HepG2 (cell line): ENCODE data around the gene SYCE3.

Source experiments
- EP300 ChIP-seq, 3 experiments: sonication (generic) in 1 of 3; formaldehyde crosslinking in 1 of 3; IDR thresholded peaks; 2 replicates each; pipeline versions ENCODE4 v1.5.1 to v1.6.1; 2011 to 2020; ENCODE audit warnings: low read depth in 2 of 3, low read length in 2 of 3, borderline replicate concordance in 1 of 3, improper control_type of control experiment in 1 of 3, mild to moderate bottlenecking in 1 of 3, missing genetic modification reagents in 1 of 3, moderate library complexity in 1 of 3
- KMT2B ChIP-seq: IDR thresholded peaks from 2 replicates; pipeline ENCODE4 v1.6.1; 2016; ENCODE audit warnings: missing genetic modification reagents, missing compliant biosample characterization
- POLR2A ChIP-seq, 2 experiments: IDR thresholded peaks; 2 replicates each; pipeline ENCODE4 v1.6.1; 2011; ENCODE audit warnings: low read depth in 2 of 2, low read length in 2 of 2, mild to moderate bottlenecking in 1 of 2, moderate library complexity in 1 of 2; ENCODE audit not compliant: insufficient read depth in 1 of 2
- ZNF431 ChIP-seq: sonication (generic); formaldehyde crosslinking; IDR thresholded peaks from 2 replicates; pipeline ENCODE4 v1.9.0; 2022; ENCODE audit warnings: missing genetic modification reagents, low read depth, mild to moderate bottlenecking, borderline replicate concordance
- TF ChIP-seq, protein P1 (sequence below): sonication (generic); formaldehyde crosslinking; IDR thresholded peaks from 2 replicates; pipeline ENCODE4 v1.4.0; 2020; ENCODE audit warnings: missing genetic modification reagents

DNA sequence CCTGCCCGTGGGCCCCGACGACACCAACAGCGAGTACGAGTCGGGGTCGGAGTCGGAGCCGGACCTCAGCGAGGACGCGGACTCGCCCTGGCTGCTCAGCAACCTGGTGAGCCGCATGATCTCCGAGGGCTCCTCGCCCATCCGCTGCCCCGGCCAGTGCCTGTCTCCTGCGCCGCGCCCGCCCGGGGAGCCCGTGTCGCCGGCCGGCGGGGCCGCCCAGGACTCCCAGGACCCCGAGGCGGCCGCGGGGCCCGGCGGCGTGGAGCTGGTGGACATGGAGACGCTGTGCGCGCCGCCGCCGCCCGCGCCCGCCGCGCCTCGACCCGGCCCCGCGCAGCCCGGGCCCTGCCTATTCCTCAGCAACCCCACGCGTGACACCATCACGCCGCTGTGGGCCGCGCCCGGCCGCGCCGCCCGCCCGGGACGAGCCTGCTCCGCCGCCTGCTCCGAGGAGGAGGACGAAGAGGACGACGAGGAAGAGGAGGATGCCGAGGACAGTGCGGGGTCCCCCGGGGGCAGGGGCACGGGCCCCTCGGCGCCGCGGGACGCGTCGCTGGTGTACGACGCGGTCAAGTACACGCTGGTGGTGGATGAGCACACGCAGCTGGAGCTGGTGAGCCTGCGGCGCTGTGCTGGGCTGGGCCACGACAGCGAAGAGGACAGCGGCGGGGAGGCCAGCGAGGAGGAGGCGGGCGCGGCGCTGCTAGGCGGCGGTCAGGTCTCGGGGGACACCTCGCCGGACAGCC is 41.7 kb upstream of the SYCE3 start:
- TF ChIP-seq, protein P1, sequence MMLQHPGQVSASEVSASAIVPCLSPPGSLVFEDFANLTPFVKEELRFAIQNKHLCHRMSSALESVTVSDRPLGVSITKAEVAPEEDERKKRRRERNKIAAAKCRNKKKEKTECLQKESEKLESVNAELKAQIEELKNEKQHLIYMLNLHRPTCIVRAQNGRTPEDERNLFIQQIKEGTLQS (CRISPR knock-in tag) = no peak
- no peak for TF ChIP-seq KMT2B
- no peak for TF ChIP-seq POLR2A (IDR thresholded peaks at IDR 0.05; ENCODE audit: insufficient read depth in 1 of 2, low read depth in 2 of 2, low read length in 2 of 2)
- TF ChIP-seq EP300 (IDR thresholded peaks at IDR 0.05; ENCODE audit: low read depth in 2 of 2, low read length in 2 of 2) = no peak
- no peak for TF ChIP-seq EP300 (CRISPR knock-in tag; IDR thresholded peaks at IDR 0.05; ENCODE audit: borderline replicate concordance)
- TF ChIP-seq ZNF431 (CRISPR knock-in tag) = no peak
